Glomerular endothelial cell (primary cell): ENCODE measurements around the gene FMOD. TPM values are rescaled to one million over a fixed set of nuclear protein-coding genes. Genes with fewer than 3 reads are reported as not detected.
"Not testable (repeated sequence)": the region's sequence is repeated elsewhere in the genome, so short reads cannot be mapped to it uniquely, and the experiment has no call there.

Source experiments
- DNase-seq: peaks from one replicate; pipeline ENCODE4 v3.0.0-alpha.2; 2011; ENCODE audit warnings: low read depth, low spot score; ENCODE audit errors: extremely low read depth
- total RNA-seq: library from RNA; depleted of rRNA; stranded (reverse); fragments of >200 nt; gene quantifications from 2 replicates; pipeline ENCODE4 v1.2.3, GENCODE V29; 2015

The FMOD gene
- total RNA-seq, 1 donor from 2014 or later, result 0.93 TPM

GRCh38 chr1:203326830-203327683 lies 23.9 kb downstream of the FMOD start:
- DNase-seq, result peak; percentile 31

DNA sequence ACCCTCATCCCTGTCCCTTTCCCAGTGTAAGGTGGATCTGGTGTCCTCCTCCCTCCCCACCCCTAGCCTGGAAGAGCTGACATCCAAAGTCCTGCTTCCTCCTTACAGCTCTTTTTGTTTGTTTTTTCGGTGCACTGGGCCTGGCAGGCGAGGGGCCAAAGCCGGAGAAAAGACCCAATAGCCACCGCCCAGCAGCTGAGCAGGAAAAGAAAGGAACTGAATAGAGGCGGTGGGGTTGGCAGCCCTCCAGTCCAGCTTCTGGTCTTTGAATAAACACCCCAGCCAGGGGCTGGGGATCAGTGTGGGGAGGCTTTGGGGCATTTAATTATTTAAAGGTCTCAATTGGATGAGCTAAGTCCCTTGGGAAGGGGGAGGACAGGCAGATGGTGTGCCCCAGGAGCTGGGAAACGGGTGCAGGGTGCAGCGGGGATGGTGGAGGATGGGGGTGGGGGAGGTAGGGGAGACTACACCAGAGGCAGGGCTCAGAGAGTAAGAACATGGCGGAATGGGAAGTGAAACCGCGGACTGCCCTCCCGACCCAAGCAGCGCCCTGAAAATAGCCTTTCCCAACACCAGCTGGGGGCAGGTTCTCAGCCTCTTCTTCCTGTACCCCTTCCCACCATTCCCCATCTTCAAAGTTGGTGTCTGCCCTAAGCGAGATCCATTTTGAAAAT lies 25.4 kb downstream of the FMOD start:
- DNase-seq, result no peak

DNA sequence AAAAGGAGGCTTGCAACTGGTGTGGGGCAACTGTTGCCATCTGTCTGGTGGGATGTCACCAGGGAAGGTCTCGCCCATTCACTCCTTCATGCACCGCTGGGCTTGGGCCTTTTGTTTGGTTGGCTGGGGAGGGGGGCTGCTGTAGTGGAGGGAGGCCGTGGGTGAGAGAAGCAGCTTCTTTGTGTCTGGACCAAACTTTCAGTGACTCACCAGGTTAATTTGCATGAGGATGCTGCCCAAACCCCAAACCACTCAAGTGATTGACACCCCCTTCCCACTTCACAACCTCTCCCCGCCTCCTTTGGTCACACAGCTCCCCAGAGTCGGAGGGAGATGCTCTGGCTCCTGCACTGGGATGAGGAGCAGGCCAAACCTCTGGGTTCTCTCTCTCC lies 25.9 kb downstream of the FMOD start:
- no peak for DNase-seq

GRCh38 chr1:203324105-203325025 lies 26.6 kb downstream of the FMOD start:
- DNase-seq, result no peak

DNA sequence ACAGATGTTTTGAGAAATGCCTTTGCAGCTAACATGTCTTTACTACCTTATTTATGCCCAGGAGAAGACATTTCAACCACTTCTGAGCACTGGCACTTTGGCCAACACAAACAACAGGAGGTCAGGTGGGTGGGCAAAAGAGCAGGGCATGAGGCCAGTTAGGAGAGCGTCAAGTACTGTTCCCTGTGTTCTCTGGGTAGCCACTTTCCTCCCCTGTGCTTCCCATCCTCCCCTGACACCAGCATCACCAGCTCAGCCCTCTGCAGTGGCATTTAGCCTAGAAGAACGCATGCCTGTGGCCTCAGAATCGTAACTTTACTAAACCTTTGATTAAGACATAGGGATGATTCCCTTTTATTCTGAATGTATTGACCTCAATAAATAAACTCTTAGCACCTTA lies 27.3 kb downstream of the FMOD start:
- DNase-seq, result no peak

GRCh38 chr1:203322500-203323179 lies 28.3 kb downstream of the FMOD start:
- DNase-seq, result peak; percentile 27

GRCh38 chr1:203321273-203322052 lies 29.5 kb downstream of the FMOD start:
- DNase-seq, result no peak

GRCh38 chr1:203320591-203321272 lies 30.2 kb downstream of the FMOD start:
- peak; percentile 41 for DNase-seq

DNA sequence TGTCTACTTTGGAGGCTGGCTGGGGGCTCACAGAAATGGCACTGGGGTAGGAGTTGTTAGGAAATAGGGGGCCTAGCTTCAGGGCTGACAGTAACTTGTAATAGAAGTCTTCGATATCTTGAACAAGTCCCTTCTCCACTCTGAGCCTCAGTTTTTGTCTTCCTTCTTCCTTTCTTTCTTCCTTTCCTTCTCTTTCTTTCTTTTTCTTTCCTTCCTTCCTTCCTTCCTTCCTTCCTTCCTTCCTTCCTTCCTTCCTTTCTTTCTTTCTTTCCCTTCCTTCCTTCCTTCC lies 32.7 kb downstream of the FMOD start:
- DNase-seq, result no peak

DNA sequence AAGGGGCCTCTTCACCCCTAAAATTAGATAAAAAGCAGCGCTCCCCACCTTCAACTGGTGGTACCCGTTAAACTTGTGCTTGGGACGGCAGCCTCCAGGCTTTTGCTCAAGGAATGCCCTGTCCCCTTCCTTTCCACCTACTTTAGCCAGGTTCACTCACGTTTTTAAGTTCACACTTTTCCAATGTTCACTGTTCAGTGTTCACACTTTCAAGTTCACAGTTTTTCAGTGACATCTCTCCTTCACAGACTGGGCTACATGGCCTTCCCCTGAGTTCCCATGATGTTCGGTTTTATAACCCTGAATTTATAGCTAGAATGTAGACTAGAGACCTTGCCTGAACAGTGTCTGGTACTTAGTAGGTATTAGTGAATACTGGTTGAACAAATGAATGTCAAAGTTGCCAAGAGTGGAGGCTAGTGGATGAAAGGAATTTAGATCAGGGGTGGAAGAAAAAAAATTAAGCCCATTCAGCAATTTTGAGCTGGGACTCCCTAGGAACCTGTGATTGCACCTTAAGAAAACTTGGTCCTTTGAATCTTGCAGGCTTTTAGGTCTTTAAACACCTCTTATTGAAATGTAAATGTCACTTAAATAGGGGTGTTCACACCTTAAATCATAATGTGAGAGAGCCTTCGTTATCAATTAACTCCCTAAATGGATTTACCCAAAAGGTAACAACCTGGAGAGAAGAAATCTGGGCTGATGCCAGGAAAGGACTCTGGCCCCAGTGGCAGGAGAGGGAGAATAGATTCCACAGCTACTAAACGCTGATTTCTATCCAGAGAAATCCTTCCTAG lies 33.3 kb downstream of the FMOD start:
- no peak for DNase-seq

- DNase-seq, result no peak
Observed at GRCh38 chr1:203316626-203317093, 34.3 kb downstream of the FMOD start.

DNA sequence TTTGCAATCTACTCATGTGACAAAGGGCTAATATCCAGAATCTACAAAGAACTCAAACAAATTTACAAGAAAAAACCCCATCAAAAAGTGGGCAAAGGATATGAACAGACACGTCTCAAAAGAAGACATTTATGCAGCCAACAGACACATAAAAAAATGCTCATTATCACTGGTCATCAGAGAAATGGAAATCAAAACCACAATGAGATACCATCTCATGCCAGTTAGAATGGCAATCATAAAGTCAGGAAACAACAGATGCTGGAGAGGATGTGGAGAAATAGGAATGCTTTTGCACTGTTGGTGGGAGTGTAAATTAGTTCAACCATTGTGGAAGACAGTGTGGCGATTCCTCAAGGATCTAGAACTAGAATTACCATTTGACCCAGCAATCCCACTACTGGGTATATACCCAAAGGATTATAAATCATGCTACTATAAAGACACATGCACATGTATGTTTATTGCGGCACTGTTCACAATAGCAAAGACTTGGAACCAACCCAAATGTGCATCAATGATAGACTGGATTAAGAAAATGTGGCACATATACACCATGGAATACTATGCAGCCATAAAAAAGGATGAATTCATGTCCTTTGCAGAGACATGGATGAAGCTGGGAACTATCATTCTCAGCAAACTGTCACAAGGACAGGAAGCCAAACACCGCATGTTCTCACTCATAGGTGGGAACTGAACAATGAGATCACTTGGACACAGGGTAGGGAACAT lies 36.7 kb downstream of the FMOD start:
- DNase-seq, result not testable (repeated sequence)

DNA sequence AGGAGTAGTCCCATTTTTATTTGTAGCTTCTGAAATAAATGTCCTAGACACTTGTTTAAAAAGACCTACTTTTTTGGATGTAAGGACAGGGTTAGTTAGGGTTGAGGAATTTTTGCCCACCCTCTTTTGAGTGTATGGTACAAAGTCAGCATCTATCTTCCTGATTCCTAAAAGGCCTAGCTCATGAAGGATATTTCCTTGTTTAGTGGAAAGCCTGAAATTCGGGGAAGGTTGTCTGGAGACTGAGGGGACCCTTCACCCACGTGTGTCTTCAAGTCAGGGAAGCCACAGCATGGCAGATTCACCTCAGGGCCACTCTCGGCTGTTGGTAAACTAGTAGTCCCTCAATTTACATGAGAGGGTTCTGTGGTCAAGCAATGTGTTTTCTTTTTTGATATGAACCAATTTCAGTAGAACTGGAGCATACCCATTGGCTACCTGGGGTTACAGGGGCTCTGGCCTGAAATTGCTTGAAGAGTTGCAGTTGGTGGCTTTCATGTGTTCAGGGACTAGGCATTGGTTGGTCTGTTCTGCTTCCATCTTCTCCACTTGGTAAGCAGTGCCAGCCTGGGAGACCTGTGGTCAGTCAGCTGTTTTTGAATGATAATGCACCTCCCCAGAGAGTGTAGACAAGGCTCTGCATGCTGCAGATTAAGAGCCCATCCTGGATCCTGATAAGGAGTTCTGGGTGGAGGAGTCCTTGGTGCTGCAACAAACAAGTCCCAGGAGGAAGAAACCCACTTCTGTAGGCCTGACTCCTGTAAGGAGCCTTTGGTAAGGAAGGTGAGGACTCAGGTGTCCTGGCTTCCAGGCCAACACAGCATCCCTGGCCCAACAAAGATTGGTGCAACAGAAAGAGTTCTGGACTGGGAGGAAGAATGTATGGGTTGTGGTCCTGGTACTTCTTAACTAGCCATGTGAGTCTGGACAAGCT lies 39.3 kb downstream of the FMOD start:
- no peak for DNase-seq

GRCh38 chr1:203308923-203309331 lies 42.0 kb downstream of the FMOD start:
- DNase-seq, result no peak

- DNase-seq, result no peak
Observed at GRCh38 chr1:203308328-203308922, 42.5 kb downstream of the FMOD start.

GRCh38 chr1:203307641-203308126 lies 43.2 kb downstream of the FMOD start:
- DNase-seq, result no peak
